Ramos (cell line): ENCODE data around the gene HTR6.

Source experiments
- in situ Hi-C: fragments of 300-500 bp; cut with MboI; formaldehyde crosslinking; loops from one replicate; pipeline ENCODE4 v1.14.3; 2022; ENCODE audit warnings: low sequenced_read_pairs; ENCODE audit not compliant: unreplicated experiment

Gene HTR6

GRCh38 chr1:19654886-19655717 lies 9.6 kb upstream of the HTR6 start:
- in situ Hi-C loops: loop anchor here (10.0 kb wide), 1 partner anchor 750 kb away; the partner anchor contains the start of gene ALDH4A1

- in situ Hi-C loops: loop anchor here (10.0 kb wide), 1 partner anchor 751 kb away; the partner anchor contains the start of gene ALDH4A1
Observed at GRCh38 chr1:19655718-19656080, 9.0 kb upstream of the HTR6 start.

- in situ Hi-C loops: loop anchor here (10.0 kb wide), 1 partner anchor 751 kb away; the partner anchor contains the start of gene ALDH4A1
Observed at GRCh38 chr1:19656134-19656779, 8.4 kb upstream of the HTR6 start.

GRCh38 chr1:19656780-19657466 lies 7.8 kb upstream of the HTR6 start:
- in situ Hi-C loops: loop anchor here (10.0 kb wide), 1 partner anchor 752 kb away; the partner anchor contains the start of gene ALDH4A1

- in situ Hi-C loops: loop anchor here (10.0 kb wide), 1 partner anchor 753 kb away; the partner anchor contains the start of gene ALDH4A1
Observed at GRCh38 chr1:19657511-19657910, 7.2 kb upstream of the HTR6 start.

GRCh38 chr1:19658186-19658585 lies 6.5 kb upstream of the HTR6 start:
- in situ Hi-C loops: loop anchor here (10.0 kb wide), 1 partner anchor 753 kb away; the partner anchor contains the start of gene ALDH4A1

DNA sequence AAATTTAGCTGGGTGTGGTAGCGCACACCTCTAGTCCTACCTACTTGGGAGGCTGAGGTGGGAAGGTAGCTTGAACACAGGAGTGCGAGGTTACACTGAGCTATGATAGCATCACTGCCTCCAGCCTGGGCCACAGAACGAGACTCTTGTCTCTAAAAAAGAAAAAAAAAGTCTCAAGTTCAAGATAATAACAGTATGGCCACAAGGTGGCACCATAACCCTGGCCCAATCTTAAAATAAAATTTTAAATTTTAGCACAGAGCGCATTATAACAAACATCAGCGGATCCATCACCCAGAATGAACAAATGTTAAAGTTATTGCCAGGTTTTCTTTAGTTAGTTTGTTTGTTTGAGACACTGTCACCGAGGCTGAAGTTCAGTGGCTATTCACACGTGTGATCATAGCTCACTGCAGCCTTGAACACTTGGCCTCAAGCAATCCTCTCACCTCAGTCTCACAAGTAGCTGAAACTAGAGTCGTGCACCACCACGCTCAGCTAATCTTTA lies 2.9 kb upstream of the HTR6 start:
- in situ Hi-C loops: no loop called here

- in situ Hi-C loops: no loop called here
Observed at GRCh38 chr1:19662313-19662712, 2.4 kb upstream of the HTR6 start.

GRCh38 chr1:19665186-19665495 lies 466 bp downstream of the HTR6 start:
- in situ Hi-C loops: no loop called here

DNA sequence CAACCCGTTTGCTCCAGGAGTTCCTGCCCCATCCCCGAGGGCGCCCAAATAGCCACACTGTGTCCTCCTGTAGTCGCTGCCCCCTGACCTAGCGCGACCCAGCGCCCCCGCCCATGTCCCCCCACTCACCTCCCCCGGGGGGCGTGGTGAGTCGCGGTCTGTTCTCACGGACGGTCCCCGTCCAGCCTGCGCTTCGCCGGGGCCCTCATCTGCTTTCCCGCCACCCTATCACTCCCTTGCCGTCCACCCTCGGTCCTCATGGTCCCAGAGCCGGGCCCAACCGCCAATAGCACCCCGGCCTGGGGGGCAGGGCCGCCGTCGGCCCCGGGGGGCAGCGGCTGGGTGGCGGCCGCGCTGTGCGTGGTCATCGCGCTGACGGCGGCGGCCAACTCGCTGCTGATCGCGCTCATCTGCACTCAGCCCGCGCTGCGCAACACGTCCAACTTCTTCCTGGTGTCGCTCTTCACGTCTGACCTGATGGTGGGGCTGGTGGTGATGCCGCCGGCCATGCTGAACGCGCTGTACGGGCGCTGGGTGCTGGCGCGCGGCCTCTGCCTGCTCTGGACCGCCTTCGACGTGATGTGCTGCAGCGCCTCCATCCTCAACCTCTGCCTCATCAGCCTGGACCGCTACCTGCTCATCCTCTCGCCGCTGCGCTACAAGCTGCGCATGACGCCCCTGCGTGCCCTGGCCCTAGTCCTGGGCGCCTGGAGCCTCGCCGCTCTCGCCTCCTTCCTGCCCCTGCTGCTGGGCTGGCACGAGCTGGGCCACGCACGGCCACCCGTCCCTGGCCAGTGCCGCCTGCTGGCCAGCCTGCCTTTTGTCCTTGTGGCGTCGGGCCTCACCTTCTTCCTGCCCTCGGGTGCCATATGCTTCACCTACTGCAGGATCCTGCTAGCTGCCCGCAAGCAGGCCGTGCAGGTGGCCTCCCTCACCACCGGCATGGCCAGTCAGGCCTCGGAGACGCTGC lies 1.1 kb downstream of the HTR6 start:
- in situ Hi-C loops: no loop called here

- in situ Hi-C loops: no loop called here
Observed at GRCh38 chr1:19668888-19669287, 4.2 kb downstream of the HTR6 start.

DNA sequence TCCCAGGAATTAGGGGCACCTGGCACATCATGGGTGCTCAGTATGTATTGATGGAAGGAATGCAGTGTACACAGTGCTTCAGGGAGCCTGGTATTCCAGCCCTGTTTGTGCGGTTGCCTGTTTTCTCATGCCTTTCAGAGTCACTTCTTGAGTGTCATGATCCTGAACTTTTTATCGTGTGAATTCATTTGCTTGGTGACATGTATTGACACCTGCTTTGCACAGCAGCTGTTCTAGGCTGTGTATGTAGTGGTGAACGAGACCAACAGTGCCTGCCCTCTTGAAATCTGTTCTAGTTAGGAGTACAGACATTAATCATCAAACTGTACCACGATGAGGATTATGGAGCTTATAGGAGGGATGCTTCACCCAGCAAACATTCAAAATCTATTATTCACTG lies 6.1 kb downstream of the HTR6 start:
- in situ Hi-C loops: no loop called here

DNA sequence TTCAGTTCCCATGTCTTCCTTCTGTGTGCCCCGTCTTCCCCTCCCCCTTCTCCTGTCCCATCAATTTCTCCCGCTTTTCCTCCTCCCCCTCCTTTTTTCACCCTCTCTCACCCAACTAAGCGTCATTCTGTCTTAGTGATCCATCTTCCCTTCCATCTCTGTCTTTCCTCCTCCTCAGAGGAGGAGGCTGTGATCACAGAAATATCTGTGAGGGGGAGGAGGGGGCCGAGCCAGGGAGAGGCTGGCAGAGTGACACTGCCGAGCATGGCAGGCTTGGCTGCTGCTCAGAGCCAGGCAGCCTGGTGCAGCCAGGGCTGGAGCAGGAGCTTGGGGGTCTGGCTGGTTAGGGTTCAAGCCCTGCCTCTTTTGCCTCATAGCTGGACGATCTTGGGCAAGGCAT lies 7.6 kb downstream of the HTR6 start:
- in situ Hi-C loops: no loop called here

DNA sequence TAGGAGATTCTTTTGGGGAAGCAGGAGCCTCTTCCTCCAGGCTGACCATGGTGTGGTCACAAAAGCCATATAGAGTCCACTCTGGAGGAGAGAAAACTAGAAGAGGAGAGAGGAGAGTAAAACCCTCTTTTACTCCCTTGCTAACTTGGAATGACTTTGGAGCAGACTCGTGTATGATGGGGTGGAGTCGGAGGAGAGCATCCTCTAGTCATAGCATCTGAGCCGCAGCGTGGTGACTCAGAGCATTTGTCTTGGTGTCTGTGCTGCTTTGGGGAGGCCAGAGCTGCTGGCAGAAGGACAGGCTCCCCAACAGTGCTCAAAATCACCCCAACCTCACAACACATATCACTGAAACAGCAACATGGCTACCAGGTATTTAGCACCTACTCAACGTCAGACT lies 11.1 kb downstream of the HTR6 start:
- in situ Hi-C loops: no loop called here

- in situ Hi-C loops: no loop called here
Observed at GRCh38 chr1:19676438-19676922, 11.8 kb downstream of the HTR6 start.

DNA sequence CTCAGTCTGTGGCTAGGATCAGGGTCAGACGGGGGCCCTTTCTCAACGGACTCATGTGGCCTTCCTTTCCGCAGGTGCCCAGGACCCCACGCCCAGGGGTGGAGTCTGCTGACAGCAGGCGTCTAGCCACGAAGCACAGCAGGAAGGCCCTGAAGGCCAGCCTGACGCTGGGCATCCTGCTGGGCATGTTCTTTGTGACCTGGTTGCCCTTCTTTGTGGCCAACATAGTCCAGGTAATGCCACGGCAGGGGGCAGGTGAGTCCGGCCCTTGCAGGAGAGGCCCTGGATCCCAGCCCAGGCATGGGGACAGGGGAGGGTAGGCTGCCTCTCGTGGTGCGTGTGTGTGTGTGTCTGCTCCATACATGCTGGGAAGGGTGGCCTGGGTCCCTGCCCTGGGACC lies 13.8 kb downstream of the HTR6 start:
- in situ Hi-C loops: no loop called here

- in situ Hi-C loops: no loop called here
Observed at GRCh38 chr1:19678931-19679453, 14.3 kb downstream of the HTR6 start.

- in situ Hi-C loops: no loop called here
Observed at GRCh38 chr1:19679691-19680090, 15.0 kb downstream of the HTR6 start.

GRCh38 chr1:19680644-19681043 lies 16.0 kb downstream of the HTR6 start:
- in situ Hi-C loops: no loop called here
